Measurements from ENCODE around the gene ITGB7. TPM values are rescaled to one million over a fixed set of nuclear protein-coding genes. Genes with fewer than 3 reads are reported as not detected.
"Not testable (repeated sequence)": the region's sequence is repeated elsewhere in the genome, so short reads cannot be mapped to it uniquely, and the experiment has no call there.

ITGB7 gene
- total RNA-seq, 2 experiments from 2014 or later: 166 to 180 TPM

DNA sequence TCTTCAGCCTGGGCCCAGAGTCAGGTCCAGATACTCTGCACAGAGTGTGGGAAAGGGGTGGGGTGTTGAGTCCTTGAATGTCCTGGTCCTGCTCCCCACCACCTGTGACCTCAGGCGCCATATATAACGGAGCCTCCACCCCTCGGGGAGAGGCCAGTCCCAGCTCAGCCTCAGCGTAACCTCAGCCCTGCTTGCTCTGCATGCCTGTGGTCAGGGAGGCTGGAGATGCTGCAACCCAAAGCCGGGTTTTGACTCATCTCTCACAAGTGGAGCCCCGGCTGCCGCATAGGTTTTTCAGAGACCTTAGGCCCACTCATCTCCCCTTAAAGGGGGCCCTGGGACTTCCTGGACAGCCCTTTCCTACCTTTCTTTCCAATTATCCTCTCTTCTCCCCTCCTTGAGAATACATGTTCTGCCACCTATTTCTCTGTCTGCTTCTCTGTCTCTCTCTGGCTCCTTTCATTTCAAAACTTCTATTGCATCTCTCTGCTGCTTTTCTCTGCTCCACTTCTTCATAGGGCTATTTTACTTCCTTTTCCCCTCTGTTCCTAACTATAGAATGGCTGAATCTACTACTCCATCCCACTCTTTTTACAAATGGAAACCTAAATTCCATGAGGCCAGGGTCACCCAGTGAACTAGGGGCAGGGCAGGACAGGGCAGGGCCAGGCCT lies 1.2 kb downstream of the ITGB7 start:
- no peaks in the 10 kb centered on the region for H3K27me3 ChIP-seq (ENCODE audit: control insufficient read depth in 1 of 2, insufficient read depth in 2 of 2, low read length in 2 of 2)
- peaks cover 90% of the 10 kb centered on the region for H3K4me1 ChIP-seq (ENCODE audit: insufficient read depth, low read length)
- H3K9me3 ChIP-seq (ENCODE audit: control insufficient read depth in 1 of 2, insufficient read depth in 1 of 2, low read length in 2 of 2): no peaks in the 10 kb centered on the region
- H3K27ac ChIP-seq (ENCODE audit: low read depth in 1 of 2, low read length in 2 of 2): peak overlapping the region; percentile 70 to 82
- peak overlapping the region; percentile 84 for H3K4me3 Mint-ChIP-seq
- H3K36me3 ChIP-seq (ENCODE audit: insufficient read depth, low read length): peaks cover 16% of the 10 kb centered on the region
- H3K27me3 Mint-ChIP-seq: no peaks in the 10 kb centered on the region
- peak in 11 of 14 experiments; percentile 31 to 75 (median 55) for DNase-seq
- H3K4me1 Mint-ChIP-seq (ENCODE audit: low read depth): peaks cover 72% of the 10 kb centered on the region
- H3K9me3 Mint-ChIP-seq: no peaks in the 10 kb centered on the region
- peak overlapping the region; percentile 73 for H3K27ac Mint-ChIP-seq
- H3K4me3 ChIP-seq (ENCODE audit: low read length): peak overlapping the region; percentile 84
- ChIA-PET POLR2A (interaction anchor here (0.6 to 5.0 kb wide), 7 partner anchors 8 to 115 kb away, joined by 3 to 45 read pairs (median 6); partner anchors contain the start of genes AAAS and PFDN5), CTCF (interaction anchor here (0.6 to 1.8 kb wide), 4 partner anchors 15 to 303 kb away, joined by 3 to 4 read pairs (median 3); partner anchors contain the start of gene ESPL1)
- intact Hi-C loops (cut with DNase I, micrococcal nuclease): loop anchor here in 1 of 2 experiments (2.0 kb wide), 1 partner anchor 15 kb away; no protein-coding TSS in a partner anchor
- TF ChIP-seq, protein P1, sequence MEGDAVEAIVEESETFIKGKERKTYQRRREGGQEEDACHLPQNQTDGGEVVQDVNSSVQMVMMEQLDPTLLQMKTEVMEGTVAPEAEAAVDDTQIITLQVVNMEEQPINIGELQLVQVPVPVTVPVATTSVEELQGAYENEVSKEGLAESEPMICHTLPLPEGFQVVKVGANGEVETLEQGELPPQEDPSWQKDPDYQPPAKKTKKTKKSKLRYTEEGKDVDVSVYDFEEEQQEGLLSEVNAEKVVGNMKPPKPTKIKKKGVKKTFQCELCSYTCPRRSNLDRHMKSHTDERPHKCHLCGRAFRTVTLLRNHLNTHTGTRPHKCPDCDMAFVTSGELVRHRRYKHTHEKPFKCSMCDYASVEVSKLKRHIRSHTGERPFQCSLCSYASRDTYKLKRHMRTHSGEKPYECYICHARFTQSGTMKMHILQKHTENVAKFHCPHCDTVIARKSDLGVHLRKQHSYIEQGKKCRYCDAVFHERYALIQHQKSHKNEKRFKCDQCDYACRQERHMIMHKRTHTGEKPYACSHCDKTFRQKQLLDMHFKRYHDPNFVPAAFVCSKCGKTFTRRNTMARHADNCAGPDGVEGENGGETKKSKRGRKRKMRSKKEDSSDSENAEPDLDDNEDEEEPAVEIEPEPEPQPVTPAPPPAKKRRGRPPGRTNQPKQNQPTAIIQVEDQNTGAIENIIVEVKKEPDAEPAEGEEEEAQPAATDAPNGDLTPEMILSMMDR (IDR thresholded peaks at IDR 0.05): no peak
- ATAC-seq (ENCODE audit: poor library complexity): peak; percentile 43
- peaks cover 40% of the 10 kb centered on the region for H3K36me3 Mint-ChIP-seq (ENCODE audit: low read depth)

DNA sequence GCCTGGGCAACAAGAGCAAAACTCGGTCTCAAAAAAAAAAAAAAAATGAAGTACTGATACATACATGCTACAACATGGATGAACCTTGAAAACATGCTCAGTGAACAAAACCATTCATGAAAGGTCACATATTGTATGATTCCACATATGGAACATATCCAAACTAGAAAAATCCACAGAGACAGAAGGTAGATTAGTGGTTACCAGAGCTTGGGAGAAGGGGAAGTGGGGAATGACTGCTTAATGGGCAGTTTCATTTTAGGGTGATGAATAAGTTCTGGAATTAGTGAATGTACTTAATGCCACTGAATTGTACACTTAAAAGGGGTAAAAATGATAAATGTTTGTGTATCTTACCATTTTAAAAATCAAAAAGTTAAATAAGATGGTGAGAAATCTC lies 2.7 kb downstream of the ITGB7 start:
- H3K27ac Mint-ChIP-seq: peak overlapping the region; percentile 73
- no peak for ATAC-seq (ENCODE audit: poor library complexity)
- DNase-seq: no peak
- ChIA-PET CTCF (interaction anchor here (0.7 to 1.8 kb wide), 3 partner anchors 9 to 1150 kb away, joined by 3 to 4 read pairs (median 4); no protein-coding TSS in a partner anchor), POLR2A (interaction anchor here (1.2 kb wide), 1 partner anchor 63 kb away, joined by 3 read pairs; no protein-coding TSS in a partner anchor)
- intact Hi-C loops (cut with DNase I, micrococcal nuclease): no loop called here
- Histone ChIP-seq H3K36me3 (ENCODE audit: insufficient read depth, low read length) (peaks cover 20% of the 10 kb centered on the region), H3K9me3 (ENCODE audit: control insufficient read depth in 1 of 2, insufficient read depth in 1 of 2, low read length in 2 of 2) (no peaks in the 10 kb centered on the region), H3K4me1 (ENCODE audit: insufficient read depth, low read length) (peaks cover 90% of the 10 kb centered on the region), H3K4me3 (ENCODE audit: low read length) (no peak overlapping the region), H3K27ac (ENCODE audit: low read depth in 1 of 2, low read length in 2 of 2) (no peak overlapping the region), H3K27me3 (ENCODE audit: control insufficient read depth in 1 of 2, insufficient read depth in 2 of 2, low read length in 2 of 2) (no peaks in the 10 kb centered on the region)
- TF ChIP-seq, protein P1 (IDR thresholded peaks at IDR 0.05): no peak
- peak overlapping the region; percentile 62 for H3K4me3 Mint-ChIP-seq
- H3K9me3 Mint-ChIP-seq: no peaks in the 10 kb centered on the region
- H3K27me3 Mint-ChIP-seq: no peaks in the 10 kb centered on the region
- peaks cover 84% of the 10 kb centered on the region for H3K4me1 Mint-ChIP-seq (ENCODE audit: low read depth)
- peaks cover 46% of the 10 kb centered on the region for H3K36me3 Mint-ChIP-seq (ENCODE audit: low read depth)

DNA sequence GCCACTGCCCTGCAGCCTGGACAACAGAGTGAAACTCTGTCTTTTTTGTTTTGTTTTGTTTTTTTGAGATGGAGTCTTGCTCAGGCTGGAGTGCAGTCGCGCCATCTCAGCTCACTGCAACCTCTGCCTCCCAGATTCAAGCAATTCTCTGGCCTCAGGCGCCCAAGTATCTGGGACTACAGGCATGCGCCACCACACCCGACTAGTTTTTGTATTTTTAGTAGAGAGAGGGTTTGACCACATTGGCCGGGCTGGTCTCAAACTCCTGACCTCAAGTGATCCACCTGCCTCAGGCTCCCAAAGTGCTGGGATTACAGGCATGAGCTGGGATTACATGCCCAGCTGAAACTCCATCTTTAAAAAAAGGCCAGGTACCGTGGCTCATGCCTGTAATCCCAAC lies 4.7 kb downstream of the ITGB7 start:
- intact Hi-C loops (cut with DNase I, micrococcal nuclease); H3K27ac ChIP-seq (ENCODE audit: low read depth in 1 of 2, low read length in 2 of 2); H3K27me3 Mint-ChIP-seq; H3K9me3 Mint-ChIP-seq; ATAC-seq (ENCODE audit: poor library complexity); H3K4me3 ChIP-seq (ENCODE audit: low read length); H3K4me3 Mint-ChIP-seq; H3K27me3 ChIP-seq (ENCODE audit: control insufficient read depth in 1 of 2, insufficient read depth in 2 of 2, low read length in 2 of 2); H3K9me3 ChIP-seq (ENCODE audit: control insufficient read depth in 1 of 2, insufficient read depth in 1 of 2, low read length in 2 of 2); CTCF ChIA-PET; DNase-seq: not testable (repeated sequence)
- Histone ChIP-seq H3K4me1 (ENCODE audit: insufficient read depth, low read length) (peaks cover 91% of the 10 kb centered on the region), H3K36me3 (ENCODE audit: insufficient read depth, low read length) (peaks cover 27% of the 10 kb centered on the region)
- POLR2A ChIA-PET: interaction anchor here (1.0 to 1.4 kb wide), 4 partner anchors 17 to 93 kb away, joined by 3 to 5 read pairs (median 4); partner anchors contain the start of genes CSAD, PFDN5 and ZNF740
- H3K27ac Mint-ChIP-seq: peak overlapping the region; percentile 73
- H3K36me3 Mint-ChIP-seq (ENCODE audit: low read depth): peaks cover 56% of the 10 kb centered on the region
- H3K4me1 Mint-ChIP-seq (ENCODE audit: low read depth): peaks cover 83% of the 10 kb centered on the region

Data from CD4-positive, alpha-beta T cell (primary cell).